ENCODE results near the gene NFKBIB. TPM values are rescaled to one million over a fixed set of nuclear protein-coding genes. Genes with fewer than 3 reads are reported as not detected.

Gene NFKBIB
- total RNA-seq, 1 experiment from 2014 or later: 43.7 TPM

- no peak for DNase-seq
- no peak for ATAC-seq
- ChIA-PET POLR2A (ENCODE audit: unreplicated experiment) (no interaction called here), CTCF (no interaction called here)
- BruUV-seq (replicated peaks): no TSS peak
- no peak overlapping the region for H3K4me3 ChIP-seq (ENCODE audit: low read length)
- H2AFZ ChIP-seq (ENCODE audit: low read length): no peak overlapping the region
- H4K20me1 ChIP-seq (ENCODE audit: low read length): no peaks in the 10 kb centered on the region
- H3K79me2 ChIP-seq (ENCODE audit: low read length): no peaks in the 10 kb centered on the region
- H3K4me2 ChIP-seq (ENCODE audit: low read length): no peak overlapping the region
- H3F3A ChIP-seq (ENCODE audit: low read length, unreplicated experiment): no peaks in the 10 kb centered on the region
- no peak overlapping the region for H3K9ac ChIP-seq (ENCODE audit: low read length)
- no peaks in the 10 kb centered on the region for H3K9me2 ChIP-seq (replicated peaks; ENCODE audit: low read length)
- H3K27ac ChIP-seq (ENCODE audit: low read length): no peak overlapping the region
- H3K9me3 ChIP-seq (ENCODE audit: low read length): no peaks in the 10 kb centered on the region
- no peaks in the 10 kb centered on the region for H3K36me3 ChIP-seq (ENCODE audit: low read depth, low read length)
- TF ChIP-seq EZH2phosphoT487 (IDR thresholded peaks at IDR 0.05; ENCODE audit: borderline replicate concordance, low read length) (no peak), EZH2 (IDR thresholded peaks at IDR 0.05; ENCODE audit: low read length, unreplicated experiment) (no peak)
- H3K4me1 ChIP-seq (ENCODE audit: insufficient read depth, low read length): no peaks in the 10 kb centered on the region
- H3K27me3 ChIP-seq (ENCODE audit: low read length): no peaks in the 10 kb centered on the region
- intact Hi-C loops (cut with micrococcal nuclease): no loop called here
Observed at GRCh38 chr19:38888876-38889275, 10.9 kb upstream of the NFKBIB start.

- ChIA-PET CTCF (no interaction called here), POLR2A (ENCODE audit: unreplicated experiment) (no interaction called here)
- BruUV-seq (replicated peaks): no TSS peak
- no peak overlapping the region for H3K9ac ChIP-seq (ENCODE audit: low read length)
- H3F3A ChIP-seq (ENCODE audit: low read length, unreplicated experiment): no peaks in the 10 kb centered on the region
- H4K20me1 ChIP-seq (ENCODE audit: low read length): no peaks in the 10 kb centered on the region
- H3K27me3 ChIP-seq (ENCODE audit: low read length): no peaks in the 10 kb centered on the region
- no peaks in the 10 kb centered on the region for H3K36me3 ChIP-seq (ENCODE audit: low read depth, low read length)
- no peaks in the 10 kb centered on the region for H3K4me1 ChIP-seq (ENCODE audit: insufficient read depth, low read length)
- no peaks in the 10 kb centered on the region for H3K9me2 ChIP-seq (replicated peaks; ENCODE audit: low read length)
- no peak overlapping the region for H3K27ac ChIP-seq (ENCODE audit: low read length)
- no peaks in the 10 kb centered on the region for H3K79me2 ChIP-seq (ENCODE audit: low read length)
- no peak overlapping the region for H3K4me2 ChIP-seq (ENCODE audit: low read length)
- DNase-seq (no peak), ATAC-seq (no peak)
- H3K4me3 ChIP-seq (ENCODE audit: low read length): no peak overlapping the region
- TF ChIP-seq CTCF (conservative IDR thresholded peaks at IDR 0.05; ENCODE audit: low read depth, low read length) (no peak), EZH2 (IDR thresholded peaks at IDR 0.05; ENCODE audit: low read length, unreplicated experiment) (no peak), EZH2phosphoT487 (IDR thresholded peaks at IDR 0.05; ENCODE audit: borderline replicate concordance, low read length) (no peak)
- H2AFZ ChIP-seq (ENCODE audit: low read length): no peak overlapping the region
- intact Hi-C loops (cut with micrococcal nuclease): no loop called here
- H3K9me3 ChIP-seq (ENCODE audit: low read length): no peaks in the 10 kb centered on the region
Observed at GRCh38 chr19:38889803-38890202, 10.0 kb upstream of the NFKBIB start.

- no peaks in the 10 kb centered on the region for H3K36me3 ChIP-seq (ENCODE audit: low read depth, low read length)
- no TSS peak for BruUV-seq (replicated peaks)
- POLR2A ChIA-PET (ENCODE audit: unreplicated experiment): no interaction called here
Observed at GRCh38 chr19:38890686-38891085, 9.1 kb upstream of the NFKBIB start.

More at GRCh38 chr19:38890686-38891085, 9.1 kb upstream of the NFKBIB start:
- H3K4me3 ChIP-seq (ENCODE audit: low read length): no peak overlapping the region
- H3K27me3 ChIP-seq (ENCODE audit: low read length): no peaks in the 10 kb centered on the region
- H3K4me1 ChIP-seq (ENCODE audit: insufficient read depth, low read length): no peaks in the 10 kb centered on the region
- H2AFZ ChIP-seq (ENCODE audit: low read length): no peak overlapping the region
- intact Hi-C loops (cut with micrococcal nuclease): no loop called here
- ATAC-seq (no peak), DNase-seq (no peak)
- no peaks in the 10 kb centered on the region for H3K9me2 ChIP-seq (replicated peaks; ENCODE audit: low read length)
- H4K20me1 ChIP-seq (ENCODE audit: low read length): no peaks in the 10 kb centered on the region
- H3K27ac ChIP-seq (ENCODE audit: low read length): no peak overlapping the region
- H3F3A ChIP-seq (ENCODE audit: low read length, unreplicated experiment): no peaks in the 10 kb centered on the region
- TF ChIP-seq CTCF (conservative IDR thresholded peaks at IDR 0.05; ENCODE audit: low read depth, low read length) (no peak), EZH2 (IDR thresholded peaks at IDR 0.05; ENCODE audit: low read length, unreplicated experiment) (no peak), EZH2phosphoT487 (IDR thresholded peaks at IDR 0.05; ENCODE audit: borderline replicate concordance, low read length) (no peak)
- H3K4me2 ChIP-seq (ENCODE audit: low read length): no peak overlapping the region
- H3K9ac ChIP-seq (ENCODE audit: low read length): no peak overlapping the region
- no peaks in the 10 kb centered on the region for H3K9me3 ChIP-seq (ENCODE audit: low read length)
- no peaks in the 10 kb centered on the region for H3K79me2 ChIP-seq (ENCODE audit: low read length)
- CTCF ChIA-PET: no interaction called here

Measured in PC-3 (cell line).